LoVo (cell line): ENCODE results near the gene CRY2.

Source experiments
- DNase-seq: peaks from one replicate; pipeline ENCODE4 v3.0.0-alpha.2; 2016; ENCODE audit warnings: low spot score

Gene CRY2

GRCh38 chr11:45918331-45918941 lies 71.2 kb downstream of the CRY2 start:
- DNase-seq = peak; percentile 87

GRCh38 chr11:45918962-45919675 lies 71.8 kb downstream of the CRY2 start:
- no peak for DNase-seq

GRCh38 chr11:45919806-45920530 lies 72.7 kb downstream of the CRY2 start:
- no peak for DNase-seq

GRCh38 chr11:45920531-45921477 lies 73.5 kb downstream of the CRY2 start:
- DNase-seq = no peak

- DNase-seq = no peak
These were observed 74.5 kb downstream of the CRY2 start for GRCh38 chr11:45921561-45922424.

GRCh38 chr11:45922425-45923082 lies 75.3 kb downstream of the CRY2 start, which contains the start of gene LARGE2:
Gene LARGE2, plus strand, starts transcription at chr11:45922656. Its CDS starts 227 bp downstream, at chr11:45922883.
- DNase-seq = peak; percentile 59

- DNase-seq = no peak
These were observed 77.0 kb downstream of the CRY2 start for GRCh38 chr11:45924036-45924915.

- DNase-seq = no peak
These were observed 77.7 kb downstream of the CRY2 start for GRCh38 chr11:45924927-45925326.

- DNase-seq = no peak
These were observed 78.3 kb downstream of the CRY2 start for GRCh38 chr11:45925550-45925949.

- DNase-seq = no peak
These were observed 78.7 kb downstream of the CRY2 start for GRCh38 chr11:45926001-45926401.

- no peak for DNase-seq
These were observed 79.5 kb downstream of the CRY2 start for GRCh38 chr11:45926536-45927331.

GRCh38 chr11:45927332-45927683 lies 80.0 kb downstream of the CRY2 start:
- DNase-seq = no peak

GRCh38 chr11:45927684-45928413 lies 80.6 kb downstream of the CRY2 start:
- no peak for DNase-seq

- no peak for DNase-seq
These were observed 81.4 kb downstream of the CRY2 start for GRCh38 chr11:45928535-45929215.

GRCh38 chr11:45929486-45930030 lies 82.3 kb downstream of the CRY2 start:
- no peak for DNase-seq

- DNase-seq = no peak
These were observed 82.9 kb downstream of the CRY2 start for GRCh38 chr11:45930031-45930794.
